Peyer's patch (tissue), 4 donors: ENCODE results near the gene GTSF1L. TPM values are rescaled to one million over a fixed set of nuclear protein-coding genes. Genes with fewer than 3 reads are reported as not detected.

Source experiments
- DNase-seq, 3 donors: peaks; one replicate each; pipeline ENCODE4 v3.0.0-alpha.2; 2017 to 2019
- H3K27ac ChIP-seq, 4 donors: fragments of 200-600 bp; sonication (generic); one replicate each; pipeline ENCODE4 v1.5.1; 2016 to 2019
- H3K27me3 ChIP-seq, 2 donors: fragments of 200-600 bp; sonication (generic); one replicate each; pipeline ENCODE4 v1.5.1; 2019
- H3K36me3 ChIP-seq, 3 donors: fragments of 200-600 bp; sonication (generic); one replicate each; pipeline ENCODE4 v1.5.1; 2016 to 2019
- H3K4me1 ChIP-seq, 4 donors: fragments of 200-600 bp; sonication (generic); one replicate each; pipeline ENCODE4 v1.5.1; 2016 to 2019
- H3K4me3 ChIP-seq, 4 donors: fragments of 200-600 bp; sonication (generic); 1 replicate in 3 of 4; 2 replicates in 1 of 4; pipeline ENCODE4 v1.5.1; 2016 to 2019; ENCODE audit warnings: mild to moderate bottlenecking in 1 of 4
- H3K9me3 ChIP-seq, 4 donors: fragments of 200-600 bp; sonication (generic); one replicate each; pipeline ENCODE4 v1.5.1; 2016 to 2019; ENCODE audit warnings: mild to moderate bottlenecking in 1 of 4
- POLR2A ChIP-seq, 2 donors: fragments of 450-650 bp; IDR thresholded peaks; one replicate each; pipeline ENCODE4 v1.5.1; 2017; ENCODE audit warnings: antibody characterized with exemption in 2 of 2, mild to moderate bottlenecking in 2 of 2, moderate library complexity in 2 of 2
- total RNA-seq, 4 donors: library from RNA; depleted of rRNA; stranded (reverse); fragments of >200 nt; gene quantifications; one replicate each; pipeline ENCODE4 v1.1.0, GENCODE V29; 2016
- TF ChIP-seq, protein P1 (sequence below), 6 experiments: fragments of 450-650 bp in 4 of 6; fragments of 200-600 bp in 2 of 6; sonication (generic) in 1 of 6; IDR thresholded peaks; one replicate each; pipeline ENCODE4 v1.5.1; 2017 to 2019; ENCODE audit warnings: antibody characterized with exemption in 6 of 6, mild to moderate bottlenecking in 3 of 6, moderate library complexity in 1 of 6

The GTSF1L gene
- total RNA-seq, 4 donors from 2014 or later: not detected

DNA sequence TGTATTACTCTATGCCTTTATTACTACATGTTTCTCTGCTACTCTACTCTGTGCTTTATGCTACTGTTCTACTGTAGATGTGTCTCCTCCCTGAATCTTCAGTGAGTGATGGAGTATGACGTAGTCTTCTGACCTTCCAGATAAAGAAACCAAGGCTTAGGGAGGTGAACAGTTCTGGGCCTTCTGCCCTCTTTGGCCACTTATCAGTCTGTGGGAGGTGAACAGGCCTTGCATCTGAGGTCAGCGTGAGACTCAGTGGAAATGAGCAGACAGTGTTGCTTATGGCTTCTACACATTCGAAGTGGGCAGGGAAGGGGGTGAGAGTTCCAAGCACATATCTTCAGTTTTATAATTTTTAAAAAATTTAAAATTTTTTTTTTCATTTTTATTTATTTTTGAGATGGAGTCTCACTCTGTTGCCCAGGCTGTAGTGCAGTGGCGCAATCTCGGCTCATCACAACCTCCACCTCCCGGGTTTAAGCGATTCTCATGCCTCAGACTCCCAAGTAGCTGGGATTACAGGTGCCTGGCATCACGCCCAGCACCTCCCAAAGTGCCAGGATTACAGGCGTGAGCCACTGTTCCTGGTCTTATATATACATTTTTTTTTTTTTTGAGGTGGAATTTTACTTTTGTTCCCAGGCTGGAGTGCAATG is 35.7 kb downstream of the GTSF1L start:
- H3K27me3 ChIP-seq: no peaks in the 10 kb centered on the region
- no peaks in the 10 kb centered on the region for H3K9me3 ChIP-seq
- H3K4me3 ChIP-seq: no peak overlapping the region
- DNase-seq: no peak
- no peak overlapping the region for H3K27ac ChIP-seq
- H3K36me3 ChIP-seq: no peaks in the 10 kb centered on the region
- no peaks in the 10 kb centered on the region for H3K4me1 ChIP-seq
- TF ChIP-seq POLR2A (IDR thresholded peaks at IDR 0.05): no peak
- TF ChIP-seq, protein P1, sequence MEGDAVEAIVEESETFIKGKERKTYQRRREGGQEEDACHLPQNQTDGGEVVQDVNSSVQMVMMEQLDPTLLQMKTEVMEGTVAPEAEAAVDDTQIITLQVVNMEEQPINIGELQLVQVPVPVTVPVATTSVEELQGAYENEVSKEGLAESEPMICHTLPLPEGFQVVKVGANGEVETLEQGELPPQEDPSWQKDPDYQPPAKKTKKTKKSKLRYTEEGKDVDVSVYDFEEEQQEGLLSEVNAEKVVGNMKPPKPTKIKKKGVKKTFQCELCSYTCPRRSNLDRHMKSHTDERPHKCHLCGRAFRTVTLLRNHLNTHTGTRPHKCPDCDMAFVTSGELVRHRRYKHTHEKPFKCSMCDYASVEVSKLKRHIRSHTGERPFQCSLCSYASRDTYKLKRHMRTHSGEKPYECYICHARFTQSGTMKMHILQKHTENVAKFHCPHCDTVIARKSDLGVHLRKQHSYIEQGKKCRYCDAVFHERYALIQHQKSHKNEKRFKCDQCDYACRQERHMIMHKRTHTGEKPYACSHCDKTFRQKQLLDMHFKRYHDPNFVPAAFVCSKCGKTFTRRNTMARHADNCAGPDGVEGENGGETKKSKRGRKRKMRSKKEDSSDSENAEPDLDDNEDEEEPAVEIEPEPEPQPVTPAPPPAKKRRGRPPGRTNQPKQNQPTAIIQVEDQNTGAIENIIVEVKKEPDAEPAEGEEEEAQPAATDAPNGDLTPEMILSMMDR (IDR thresholded peaks at IDR 0.05): no peak

DNA sequence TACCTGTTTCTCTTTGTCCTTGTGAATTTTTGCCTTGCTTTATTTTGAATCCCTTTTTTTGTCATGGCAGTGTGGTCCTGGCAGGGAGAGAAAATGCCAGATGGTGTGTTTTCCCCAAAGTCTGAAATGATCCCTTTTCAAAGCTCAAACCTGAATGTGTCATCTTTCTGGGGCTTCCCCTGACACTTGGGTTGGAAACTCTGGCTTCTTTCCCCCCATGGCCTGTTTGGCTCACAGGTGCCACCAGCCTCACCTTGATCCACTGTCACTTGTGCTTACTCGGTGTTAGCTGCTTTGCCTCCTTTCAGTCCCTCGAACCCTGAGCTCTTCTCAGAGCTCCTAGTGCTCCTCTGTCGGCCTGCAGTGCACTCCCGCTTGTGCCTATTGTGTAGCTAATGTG is 37.6 kb downstream of the GTSF1L start:
- Histone ChIP-seq H3K36me3 (no peaks in the 10 kb centered on the region), H3K4me1 (no peaks in the 10 kb centered on the region), H3K9me3 (no peaks in the 10 kb centered on the region), H3K27ac (no peak overlapping the region), H3K4me3 (no peak overlapping the region), H3K27me3 (no peaks in the 10 kb centered on the region)
- TF ChIP-seq, protein P1 (IDR thresholded peaks at IDR 0.05): no peak
- TF ChIP-seq POLR2A (IDR thresholded peaks at IDR 0.05): no peak
- no peak for DNase-seq

GRCh38 chr20:43686820-43687219 is 40.0 kb downstream of the GTSF1L start:
- Histone ChIP-seq H3K4me1 (no peaks in the 10 kb centered on the region), H3K9me3 (no peaks in the 10 kb centered on the region), H3K4me3 (no peak overlapping the region), H3K36me3 (no peaks in the 10 kb centered on the region), H3K27ac (no peak overlapping the region), H3K27me3 (no peaks in the 10 kb centered on the region)
- no peak for TF ChIP-seq POLR2A (IDR thresholded peaks at IDR 0.05)
- TF ChIP-seq, protein P1 (IDR thresholded peaks at IDR 0.05): no peak
- DNase-seq: no peak

DNA sequence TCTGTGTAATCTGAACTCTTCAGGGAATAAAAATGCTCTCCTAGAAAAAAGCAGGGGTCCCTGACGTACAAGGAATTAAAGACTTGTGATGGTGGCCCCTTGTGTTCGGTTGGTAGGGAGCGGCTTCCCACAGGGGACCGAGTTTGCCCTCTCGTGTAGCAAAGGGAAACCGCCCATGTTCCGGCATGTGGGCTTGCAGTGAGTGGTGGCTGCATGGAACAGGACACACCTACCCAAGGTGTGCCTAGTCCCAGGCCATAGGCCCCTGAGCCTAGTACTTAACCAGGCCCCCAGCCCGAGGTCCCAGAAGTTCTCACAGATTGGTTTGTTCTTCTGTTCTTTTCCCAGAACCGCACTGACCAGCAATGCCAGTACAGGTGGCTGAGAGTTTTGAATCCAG is 44.4 kb downstream of the GTSF1L start:
- peak in 2 of 3 donors; percentile 60 to 64 for DNase-seq
- Histone ChIP-seq H3K27me3 (no peaks in the 10 kb centered on the region), H3K9me3 (no peaks in the 10 kb centered on the region), H3K4me3 (no peak overlapping the region), H3K36me3 (no peaks in the 10 kb centered on the region), H3K27ac (peak overlapping the region in 3 of 4 donors; percentile 25 to 89 (median 88)), H3K4me1 (no peaks in the 10 kb centered on the region)
- TF ChIP-seq, protein P1 (IDR thresholded peaks at IDR 0.05): no peak

DNA sequence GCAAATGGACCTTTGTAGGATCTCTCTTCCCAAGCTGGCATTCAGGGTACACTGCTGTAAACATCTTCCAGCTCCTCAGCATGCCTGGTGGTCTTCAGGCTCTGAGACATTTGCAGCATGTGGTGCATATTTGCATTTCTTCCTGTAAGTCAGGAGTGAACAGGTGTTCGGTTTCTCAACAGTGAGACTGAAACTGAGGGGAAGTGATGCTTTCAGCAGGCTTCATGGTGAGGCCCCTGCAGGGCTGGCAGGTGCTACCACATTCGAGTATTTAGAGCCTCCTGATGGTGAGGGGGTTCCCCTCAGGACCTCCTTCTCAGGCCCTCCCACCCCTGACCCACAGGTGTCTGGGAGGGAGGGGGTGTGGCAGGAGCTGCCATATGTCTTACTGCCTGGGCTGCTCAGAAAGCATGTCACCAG is 44.8 kb downstream of the GTSF1L start:
- peak overlapping the region in 2 of 4 donors; percentile 3 to 35 for H3K4me3 ChIP-seq
- H3K36me3 ChIP-seq: no peaks in the 10 kb centered on the region
- DNase-seq: peak in 2 of 3 donors; percentile 90 to 91
- TF ChIP-seq, protein P1 (IDR thresholded peaks at IDR 0.05): no peak
- TF ChIP-seq POLR2A (IDR thresholded peaks at IDR 0.05): no peak
- no peaks in the 10 kb centered on the region for H3K27me3 ChIP-seq
- no peaks in the 10 kb centered on the region for H3K4me1 ChIP-seq
- H3K9me3 ChIP-seq: no peaks in the 10 kb centered on the region
- H3K27ac ChIP-seq: peak overlapping the region in 2 of 4 donors; percentile 88 to 89
